GM12878 (cell line): ENCODE results near the gene PRKCG. TPM values are rescaled to one million over a fixed set of nuclear protein-coding genes. Genes with fewer than 3 reads are reported as not detected.

Experiments used
- ATAC-seq: fragments of 200-7000 bp; cut with Tn5 transposase; 3 replicates; pipeline ENCODE4 v1.9.1; 2020; ENCODE audit warnings: mild to moderate bottlenecking, moderate library complexity
- BruUV-seq: library from RNA; stranded (reverse); fragments of 400-500 nt; replicated peaks from 2 replicates; lab custom pipeline; 2021; lab: Mats Ljungman, UMichigan
- CTCF ChIA-PET: fragments of 300-600 bp; sonication (Branson Sonifier 250); formaldehyde crosslinking; extraction: SDS; loops from one replicate; lab custom pipeline; 2021; ENCODE audit warnings: inconsistent platforms; lab: Yijun Ruan, JAX
- POLR2A ChIA-PET: fragments of 350-600 bp; formaldehyde crosslinking; extraction: SDS; loops from one replicate; lab custom pipeline; 2021; ENCODE audit warnings: inconsistent platforms; lab: Charles Lee
- RAD21 ChIA-PET: fragments of 300-600 bp; sonication (Branson Sonifier 250); formaldehyde crosslinking; loops from one replicate; lab custom pipeline; 2023; ENCODE audit warnings: antibody characterized with exemption; ENCODE audit not compliant: unreplicated experiment; lab: Charles Lee
- SMC1A ChIA-PET: fragments of 300-600 bp; sonication (Branson Sonifier 250); formaldehyde crosslinking; loops from one replicate; lab custom pipeline; 2023; ENCODE audit not compliant: unreplicated experiment, uncharacterized antibody; lab: Charles Lee
- DNase-seq: peaks from one replicate; pipeline ENCODE4 v3.0.0-alpha.2; 2011; ENCODE audit warnings: low read depth, low spot score
- FAIRE-seq: peaks from 3 replicates; lab custom pipeline; 2011; peaks lifted over from hg19 to GRCh38; lab: Jason Lieb, UNC
- H2AFZ ChIP-seq: 2 replicates; pipeline ENCODE4 v1.6.0; 2011; ENCODE audit warnings: low read depth, low read length, control low read depth; ENCODE audit not compliant: control insufficient read depth
- H3K27ac ChIP-seq: 2 replicates; pipeline ENCODE4 v1.5.1; 2011; ENCODE audit warnings: control low read depth; ENCODE audit not compliant: control insufficient read depth, insufficient read depth
- H3K27me3 ChIP-seq, 2 experiments: replicated peaks in 1 of 2; 2 replicates each; pipeline versions ENCODE4 v1.6.0 to v1.6.1; 2011; ENCODE audit warnings: low read length in 1 of 2; ENCODE audit not compliant: control insufficient read depth in 2 of 2, insufficient read depth in 2 of 2
- H3K36me3 ChIP-seq, 2 experiments: 2 replicates each; pipeline ENCODE4 v1.5.1; 2011; ENCODE audit warnings: low read length in 1 of 2; ENCODE audit not compliant: control insufficient read depth in 2 of 2, insufficient read depth in 2 of 2
- H3K4me1 ChIP-seq: 2 replicates; pipeline ENCODE4 v1.6.1; 2011; ENCODE audit warnings: mild to moderate bottlenecking, low read length, moderate library complexity, mixed read lengths; ENCODE audit not compliant: control insufficient read depth, insufficient read depth
- H3K4me2 ChIP-seq: 2 replicates; pipeline ENCODE4 v1.6.0; 2011; ENCODE audit warnings: control low read depth; ENCODE audit not compliant: control insufficient read depth, insufficient read depth
- H3K4me3 ChIP-seq: fragments of 200-600 bp; sonication (generic); 2 replicates; pipeline ENCODE4 v1.5.1; 2016
- H3K79me2 ChIP-seq: 2 replicates; pipeline ENCODE4 v1.6.0; 2011; ENCODE audit warnings: low read length; ENCODE audit not compliant: control insufficient read depth, insufficient read depth
- H3K9ac ChIP-seq: 2 replicates; pipeline ENCODE4 v1.8.0; 2011; ENCODE audit warnings: low read length, control low read depth, mixed read lengths; ENCODE audit not compliant: control insufficient read depth, insufficient read depth
- H3K9me3 ChIP-seq: replicated peaks from 3 replicates; pipeline ENCODE4 v1.5.1; 2011; ENCODE audit warnings: mild to moderate bottlenecking, low read length; ENCODE audit not compliant: control insufficient read depth, insufficient read depth
- H4K20me1 ChIP-seq: 2 replicates; pipeline ENCODE4 v1.6.0; 2011; ENCODE audit not compliant: control insufficient read depth, insufficient read depth
- NFXL1 ChIP-seq: fragments of 450-650 bp; IDR thresholded peaks from 2 replicates; pipeline ENCODE4 v1.6.1; 2017; ENCODE audit warnings: antibody characterized with exemption, mild to moderate bottlenecking, borderline replicate concordance
- REST ChIP-seq: IDR thresholded peaks from 2 replicates; pipeline ENCODE4 v1.6.1; 2012; ENCODE audit warnings: mild to moderate bottlenecking, low read depth, low read length
- TAF1 ChIP-seq: IDR thresholded peaks from 2 replicates; pipeline ENCODE4 v1.6.1; 2011; ENCODE audit warnings: mild to moderate bottlenecking, low read depth, low read length, borderline replicate concordance
- WGBS: methylation state at CpG from one replicate; pipeline ENCODE4 v1.1.6; 2016; ENCODE audit warnings: low lambda C conversion rate; ENCODE audit not compliant: insufficient replicate concordance, insufficient coverage; ENCODE audit errors: missing lambda C conversion rate; 5-methylcytosine and 5-hydroxymethylcytosine counted together
- in situ Hi-C: fragments of 300-500 bp; cut with MboI; formaldehyde crosslinking; loops from 9 replicates; pipeline ENCODE4 v1.14.3; 2018; ENCODE audit warnings: mixed read lengths
- intact Hi-C: fragments of 100-400 bp; cut with micrococcal nuclease; formaldehyde crosslinking; loops from one replicate; pipeline ENCODE4 v1.14.2; 2022; ENCODE audit not compliant: unreplicated experiment
- polyA plus RNA-seq, 11 experiments: library from polyadenylated mRNA; depleted of rRNA in 4 of 11; unstranded in 6 of 11; stranded (reverse) in 5 of 11; fragments of >200 nt; fragmentation: Nextera tagmentation in 4 of 11; fragmentation: Illumina TruSeq in 1 of 11; extraction: Ambion mirVana in 4 of 11; extraction: Trizol in 1 of 11; gene quantifications; 1 replicate in 1 of 11; 2 replicates in 10 of 11; pipeline versions ENCODE4 v1.2.1 to v1.2.3, GENCODE V29; 2011 to 2016; ENCODE audit warnings: inconsistent platforms in 2 of 11, missing spikeins in 2 of 11, low read depth in 1 of 11
- total RNA-seq, 4 experiments: library from RNA; depleted of rRNA in 3 of 4; stranded (reverse); fragments of >200 nt in 3 of 4; fragmentation: Illumina TruSeq in 1 of 4; extraction: Trizol in 1 of 4; gene quantifications; 2 replicates each; pipeline versions ENCODE4 v1.2.1 to v1.2.3, GENCODE V29; 2013 to 2021
- TF ChIP-seq, protein P1 (sequence below): IDR thresholded peaks from 2 replicates; pipeline ENCODE4 v1.6.1; 2011; ENCODE audit warnings: low read depth, mild to moderate bottlenecking, low read length, moderate library complexity, borderline replicate concordance; ENCODE audit errors: extremely low read depth

Gene PRKCG
- total and polyA plus RNA-seq, 10 of the 15 experiments (the other 5 are each of a cell fraction or from before 2014, with no cell fraction given), result not detected

GRCh38 chr19:53868091-53868891, 13.7 kb upstream of the PRKCG start:
- RAD21 ChIA-PET, result no interaction called here
- no peak overlapping the region for H3K4me2 ChIP-seq
- CTCF ChIA-PET, result no interaction called here
- SMC1A ChIA-PET, result no interaction called here
- H3K9me3 ChIP-seq, result no peaks in the 10 kb centered on the region; the same call in 2 of the 3 replicates
- H3K27ac ChIP-seq, result no peak overlapping the region
- no peaks in the 10 kb centered on the region for H3K79me2 ChIP-seq
- in situ Hi-C loops, result no loop called here
- no peak for DNase-seq
- H2AFZ ChIP-seq, result no peak overlapping the region
- WGBS, result 2% methylated on average over 31 of the region's 37 CpGs
- FAIRE-seq, result no peak
- no peak overlapping the region for H3K9ac ChIP-seq
- no peaks in the 10 kb centered on the region for H3K27me3 ChIP-seq
- no peaks in the 10 kb centered on the region for H3K4me1 ChIP-seq
- no peak for ATAC-seq
- H4K20me1 ChIP-seq, result no peaks in the 10 kb centered on the region
- TF ChIP-seq NFXL1 (no peak), TAF1 (no peak), REST (no peak)
- TF ChIP-seq, protein P1, sequence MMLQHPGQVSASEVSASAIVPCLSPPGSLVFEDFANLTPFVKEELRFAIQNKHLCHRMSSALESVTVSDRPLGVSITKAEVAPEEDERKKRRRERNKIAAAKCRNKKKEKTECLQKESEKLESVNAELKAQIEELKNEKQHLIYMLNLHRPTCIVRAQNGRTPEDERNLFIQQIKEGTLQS, result no peak
- BruUV-seq, result no TSS peak
- intact Hi-C loops, result no loop called here
- H3K36me3 ChIP-seq, result no peaks in the 10 kb centered on the region
- H3K4me3 ChIP-seq, result no peak overlapping the region; the same call in 1 of the 2 replicates
- POLR2A ChIA-PET, result no interaction called here
